ENCODE data around the gene DYNLL2.

DNA sequence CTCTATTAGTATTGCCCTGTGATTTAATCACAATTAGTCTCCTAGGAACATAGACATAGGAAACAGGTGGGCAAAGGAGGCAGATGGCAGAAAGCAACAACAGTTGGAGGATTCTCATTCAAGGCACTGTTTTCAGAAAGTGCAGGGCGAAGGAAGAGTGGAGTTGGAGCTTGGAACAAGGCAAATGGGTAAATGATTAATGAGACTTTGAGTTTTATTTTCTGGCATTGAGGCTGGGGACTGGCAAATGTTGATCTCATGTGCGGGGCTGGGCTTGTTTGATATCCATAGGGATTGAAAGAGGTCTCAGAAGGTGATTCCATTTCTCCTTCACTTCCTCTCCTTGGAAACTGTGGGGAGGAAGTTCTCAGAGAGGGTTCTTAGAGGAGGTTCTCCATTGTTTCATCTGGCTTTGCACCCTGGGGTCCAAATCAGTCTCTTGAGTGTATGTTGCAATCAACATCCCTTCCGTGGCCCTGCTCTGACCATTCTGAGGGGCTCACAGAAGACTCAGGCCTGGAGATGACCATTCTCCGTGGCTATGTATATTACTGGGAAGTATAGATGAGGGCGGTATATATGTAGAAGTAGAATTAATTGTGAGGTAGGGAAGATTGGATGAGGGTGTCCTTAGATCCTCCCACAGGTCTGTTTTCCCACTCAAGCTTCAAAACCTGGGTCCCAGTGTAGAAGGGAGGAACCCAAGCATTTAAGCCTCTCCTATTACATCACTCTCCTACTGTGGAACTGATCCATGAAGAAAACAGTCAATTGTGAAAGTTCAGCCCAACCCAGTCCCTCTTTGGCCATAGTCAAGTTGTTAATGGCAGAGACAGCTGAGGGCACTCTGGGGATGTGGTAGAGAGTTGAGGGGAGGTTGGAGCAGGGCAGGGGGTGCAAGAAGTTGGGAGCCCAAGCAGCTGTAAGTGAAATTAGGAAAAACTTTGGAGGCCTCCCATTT is 39.7 kb upstream of the DYNLL2 start:
- no peak for TF ChIP-seq EZH2 (IDR thresholded peaks at IDR 0.05; ENCODE audit: insufficient read depth, poor library complexity, severe bottlenecking)
- no peak for TF ChIP-seq EZH2phosphoT487 (IDR thresholded peaks at IDR 0.05; ENCODE audit: insufficient read depth, low read depth)

Data from GM23248 (cell line).